SK-N-SH (cell line): ENCODE results near the gene PUDP. TPM values are rescaled to one million over a fixed set of nuclear protein-coding genes. Genes with fewer than 3 reads are reported as not detected.
A peak's percentile ranks its signal among the peaks of the same experiment; 100 is the strongest.

ENCODE experiments used
- CTCF ChIA-PET: fragments of 300-600, 350-600 bp; formaldehyde crosslinking; extraction: SDS; loops from one replicate; lab custom pipeline; 2021; lab: Yijun Ruan, JAX
- POLR2A ChIA-PET: fragments of 350-600 bp; sonication (Branson Sonifier 250); formaldehyde crosslinking; extraction: SDS; loops from one replicate; lab custom pipeline; 2020; ENCODE audit warnings: antibody characterized with exemption, inconsistent platforms; lab: Yijun Ruan, JAX
- DNase-seq: peaks from one replicate; pipeline ENCODE4 v3.0.0; 2012
- H2AFZ ChIP-seq: fragments of 200-600 bp; sonication (generic); 2 replicates; pipeline ENCODE4 v1.8.1; 2016; ENCODE audit warnings: antibody characterized with exemption, mild to moderate bottlenecking, low read depth
- H3F3A ChIP-seq: fragments of 200-600 bp; sonication (generic); replicated peaks from 2 replicates; pipeline ENCODE3; 2016; ENCODE audit warnings: antibody characterized with exemption, mild to moderate bottlenecking; ENCODE audit not compliant: insufficient read depth
- H3K27ac ChIP-seq, 2 experiments: fragments of 200-500 bp in 1 of 2; fragments of 200-600 bp in 1 of 2; sonication (Bioruptor generic) in 1 of 2; sonication (generic), shearing (Covaris generic) in 1 of 2; 2 replicates each; pipeline versions ENCODE4 v1.5.1 to v1.6.1; 2014 to 2016; ENCODE audit warnings: low read depth in 2 of 2, inconsistent platforms in 1 of 2, low read length in 1 of 2, mild to moderate bottlenecking in 1 of 2, mixed read lengths in 1 of 2
- H3K27me3 ChIP-seq: fragments of 200-600 bp; sonication (generic), shearing (Covaris generic); 2 replicates; pipeline ENCODE4 v1.6.1; 2016; ENCODE audit warnings: mixed run types; ENCODE audit not compliant: insufficient read depth
- H3K36me3 ChIP-seq, 2 experiments: fragments of 200-500 bp in 1 of 2; fragments of 200-600 bp in 1 of 2; sonication (Bioruptor generic) in 1 of 2; sonication (generic) in 1 of 2; replicated peaks in 1 of 2; 2 replicates each; pipeline versions ENCODE3 to v1.5.1; 2014 to 2016; ENCODE audit warnings: low read length in 1 of 2, mild to moderate bottlenecking in 1 of 2; ENCODE audit not compliant: insufficient read depth in 2 of 2, control insufficient read depth in 1 of 2
- H3K4me1 ChIP-seq, 2 experiments: fragments of 200-500 bp in 1 of 2; fragments of 200-600 bp in 1 of 2; sonication (Bioruptor generic) in 1 of 2; sonication (generic), shearing (Covaris generic) in 1 of 2; 2 replicates each; pipeline versions ENCODE4 v1.5.1 to v1.6.1; 2014 to 2016; ENCODE audit warnings: low read depth in 1 of 2, low read length in 1 of 2, mixed run types in 1 of 2; ENCODE audit not compliant: insufficient read depth in 2 of 2, control insufficient read depth in 1 of 2
- H3K4me2 ChIP-seq: fragments of 200-600 bp; sonication (generic), shearing (Covaris generic); 2 replicates; pipeline ENCODE4 v1.6.1; 2017; ENCODE audit warnings: mixed run types
- H3K4me3 ChIP-seq, 2 experiments: fragments of 200-500 bp in 1 of 2; fragments of 200-600 bp in 1 of 2; sonication (Bioruptor generic) in 1 of 2; sonication (generic), shearing (Covaris generic) in 1 of 2; 2 replicates each; pipeline versions ENCODE4 v1.5.1 to v1.8.1; 2014 to 2016; ENCODE audit warnings: low read depth in 2 of 2, inconsistent platforms in 1 of 2, low read length in 1 of 2, mild to moderate bottlenecking in 1 of 2, mixed read lengths in 1 of 2, moderate library complexity in 1 of 2
- H3K79me2 ChIP-seq: fragments of 200-600 bp; sonication (generic); 2 replicates; pipeline ENCODE4 v1.8.1; 2017; ENCODE audit warnings: mild to moderate bottlenecking; ENCODE audit not compliant: insufficient read depth
- H3K9ac ChIP-seq: fragments of 200-600 bp; sonication (generic); 2 replicates; pipeline ENCODE4 v1.6.1; 2017; ENCODE audit warnings: mixed run types
- H3K9me2 ChIP-seq: fragments of 200-600 bp; sonication (generic); 2 replicates; pipeline ENCODE4 v1.6.1; 2017; ENCODE audit warnings: mixed run types
- H3K9me3 ChIP-seq: fragments of 200-600 bp; sonication (generic); 2 replicates; pipeline ENCODE4 v1.6.1; 2017; ENCODE audit warnings: mixed run types, mild to moderate bottlenecking, moderate library complexity
- H4K20me1 ChIP-seq: fragments of 200-600 bp; sonication (generic); 2 replicates; pipeline ENCODE4 v1.6.1; 2017; ENCODE audit warnings: mild to moderate bottlenecking, mixed run types; ENCODE audit not compliant: insufficient read depth
- CTCF ChIP-seq: fragments of 200-600 bp; sonication (generic); IDR thresholded peaks from 2 replicates; pipeline ENCODE4 v1.6.1; 2017; ENCODE audit warnings: antibody characterized with exemption, mild to moderate bottlenecking, moderate library complexity
- EZH2phosphoT487 ChIP-seq: fragments of 200-600 bp; sonication (generic); IDR thresholded peaks from 2 replicates; pipeline ENCODE4 v1.6.1; 2017; ENCODE audit warnings: low read depth, mixed run types, mild to moderate bottlenecking, antibody characterized with exemption, moderate library complexity, borderline replicate concordance
- GABPA ChIP-seq: IDR thresholded peaks from 2 replicates; pipeline ENCODE4 v1.4.0; 2012; ENCODE audit warnings: low read depth, mild to moderate bottlenecking
- MEF2A ChIP-seq: IDR thresholded peaks from 2 replicates; pipeline ENCODE4 v1.4.0; 2012; ENCODE audit warnings: low read depth, borderline replicate concordance
- NFIC ChIP-seq: IDR thresholded peaks from 2 replicates; pipeline ENCODE4 v1.4.0; 2012; ENCODE audit warnings: borderline replicate concordance
- NRF1 ChIP-seq: IDR thresholded peaks from 2 replicates; pipeline ENCODE4 v1.6.1; 2012; ENCODE audit warnings: low read depth, mild to moderate bottlenecking, low read length
- POLR2AphosphoS5 ChIP-seq: IDR thresholded peaks from 2 replicates; pipeline ENCODE4 v1.6.1; 2012; ENCODE audit warnings: low read depth, low read length
- SIN3A ChIP-seq: IDR thresholded peaks from 2 replicates; pipeline ENCODE4 v1.6.1; 2012; ENCODE audit warnings: low read depth, mild to moderate bottlenecking, low read length, moderate library complexity, borderline replicate concordance
- SMC3 ChIP-seq: IDR thresholded peaks from 2 replicates; pipeline ENCODE4 v1.6.1; 2012; ENCODE audit warnings: low read depth, low read length, improper control_type of control experiment
- WGBS: methylation state at CpG from one replicate; pipeline ENCODE4 v1.1.6; 2017; ENCODE audit warnings: low lambda C conversion rate; 5-methylcytosine and 5-hydroxymethylcytosine counted together
- polyA plus RNA-seq, 3 experiments: library from polyadenylated mRNA; depleted of rRNA; stranded (reverse); fragments of >200 nt; gene quantifications; 2 replicates each; pipeline ENCODE4 v1.2.3, GENCODE V29; 2012
- TF ChIP-seq, protein P1 (sequence below): IDR thresholded peaks from 2 replicates; pipeline ENCODE4 v1.4.0; 2012; ENCODE audit warnings: low read depth, borderline replicate concordance

PUDP gene
- polyA plus RNA-seq, 1 of the 3 experiments (the other 2 are of a cell fraction), result 23.0 TPM

- TF ChIP-seq, protein P1, sequence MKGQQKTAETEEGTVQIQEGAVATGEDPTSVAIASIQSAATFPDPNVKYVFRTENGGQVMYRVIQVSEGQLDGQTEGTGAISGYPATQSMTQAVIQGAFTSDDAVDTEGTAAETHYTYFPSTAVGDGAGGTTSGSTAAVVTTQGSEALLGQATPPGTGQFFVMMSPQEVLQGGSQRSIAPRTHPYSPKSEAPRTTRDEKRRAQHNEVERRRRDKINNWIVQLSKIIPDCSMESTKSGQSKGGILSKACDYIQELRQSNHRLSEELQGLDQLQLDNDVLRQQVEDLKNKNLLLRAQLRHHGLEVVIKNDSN, result no peak
These were observed 44.9 kb upstream of the PUDP start (continued) for GRCh38 chrX:7192871-7193270.

GRCh38 chrX:7191681-7192110, 43.7 kb upstream of the PUDP start:
- WGBS, result 80% methylated on average over 1 of the region's 2 CpGs

GRCh38 chrX:7190157-7190556, 42.2 kb upstream of the PUDP start:
- Histone ChIP-seq H3K9me2 (no peaks in the 10 kb centered on the region), H3K9ac (no peak overlapping the region), H3F3A (no peaks in the 10 kb centered on the region), H3K4me2 (no peak overlapping the region), H3K9me3 (no peaks in the 10 kb centered on the region), H3K27me3 (no peaks in the 10 kb centered on the region), H3K79me2 (no peaks in the 10 kb centered on the region), H4K20me1 (no peaks in the 10 kb centered on the region), H3K27ac (no peak overlapping the region), H3K4me1 (no peaks in the 10 kb centered on the region), H3K4me3 (no peak overlapping the region), H2AFZ (no peak overlapping the region), H3K36me3 (no peaks in the 10 kb centered on the region)
- CTCF ChIA-PET, result interaction anchor here (1.4 kb wide), 1 partner anchor 17 kb away, joined by 3 read pairs; no protein-coding TSS in a partner anchor
- POLR2A ChIA-PET, result no interaction called here
- 45% methylated on average over 2 of the region's 2 CpGs for WGBS
- TF ChIP-seq GABPA (no peak), NFIC (no peak), POLR2AphosphoS5 (no peak), SIN3A (no peak), NRF1 (no peak), EZH2phosphoT487 (no peak), MEF2A (no peak)
- DNase-seq, result no peak

More at GRCh38 chrX:7191681-7192110, 43.7 kb upstream of the PUDP start:
- H3K79me2 ChIP-seq, result no peaks in the 10 kb centered on the region
- CTCF ChIA-PET, result interaction anchor here (0.7 to 1.1 kb wide), 6 partner anchors 9 to 733 kb away, joined by 3 to 5 read pairs (median 4); no protein-coding TSS in a partner anchor
- no peak overlapping the region for H3K27ac ChIP-seq
- H3K4me2 ChIP-seq, result no peak overlapping the region
- H3K4me3 ChIP-seq, result no peak overlapping the region
- no peaks in the 10 kb centered on the region for H3K27me3 ChIP-seq
- H3K9ac ChIP-seq, result no peak overlapping the region
- no peaks in the 10 kb centered on the region for H3K4me1 ChIP-seq
- no peaks in the 10 kb centered on the region for H3K9me3 ChIP-seq
- no peaks in the 10 kb centered on the region for H4K20me1 ChIP-seq
- DNase-seq, result no peak
- no peak overlapping the region for H2AFZ ChIP-seq
- TF ChIP-seq SMC3 (no peak), CTCF (peak; percentile 36; the same call in 1 of the 2 replicates)
- POLR2A ChIA-PET, result no interaction called here
- H3K9me2 ChIP-seq, result no peaks in the 10 kb centered on the region
- no peaks in the 10 kb centered on the region for H3K36me3 ChIP-seq
- no peaks in the 10 kb centered on the region for H3F3A ChIP-seq
